HG03108 (cell line): Measurements from ENCODE around the gene RASA3.

Experiments used
- ATAC-seq: cut with Tn5 transposase; IDR thresholded peaks from one replicate; pipeline ENCODE4 v1.9.1; 2021; ENCODE audit warnings: moderate library complexity; ENCODE audit not compliant: unreplicated experiment

Gene RASA3

DNA sequence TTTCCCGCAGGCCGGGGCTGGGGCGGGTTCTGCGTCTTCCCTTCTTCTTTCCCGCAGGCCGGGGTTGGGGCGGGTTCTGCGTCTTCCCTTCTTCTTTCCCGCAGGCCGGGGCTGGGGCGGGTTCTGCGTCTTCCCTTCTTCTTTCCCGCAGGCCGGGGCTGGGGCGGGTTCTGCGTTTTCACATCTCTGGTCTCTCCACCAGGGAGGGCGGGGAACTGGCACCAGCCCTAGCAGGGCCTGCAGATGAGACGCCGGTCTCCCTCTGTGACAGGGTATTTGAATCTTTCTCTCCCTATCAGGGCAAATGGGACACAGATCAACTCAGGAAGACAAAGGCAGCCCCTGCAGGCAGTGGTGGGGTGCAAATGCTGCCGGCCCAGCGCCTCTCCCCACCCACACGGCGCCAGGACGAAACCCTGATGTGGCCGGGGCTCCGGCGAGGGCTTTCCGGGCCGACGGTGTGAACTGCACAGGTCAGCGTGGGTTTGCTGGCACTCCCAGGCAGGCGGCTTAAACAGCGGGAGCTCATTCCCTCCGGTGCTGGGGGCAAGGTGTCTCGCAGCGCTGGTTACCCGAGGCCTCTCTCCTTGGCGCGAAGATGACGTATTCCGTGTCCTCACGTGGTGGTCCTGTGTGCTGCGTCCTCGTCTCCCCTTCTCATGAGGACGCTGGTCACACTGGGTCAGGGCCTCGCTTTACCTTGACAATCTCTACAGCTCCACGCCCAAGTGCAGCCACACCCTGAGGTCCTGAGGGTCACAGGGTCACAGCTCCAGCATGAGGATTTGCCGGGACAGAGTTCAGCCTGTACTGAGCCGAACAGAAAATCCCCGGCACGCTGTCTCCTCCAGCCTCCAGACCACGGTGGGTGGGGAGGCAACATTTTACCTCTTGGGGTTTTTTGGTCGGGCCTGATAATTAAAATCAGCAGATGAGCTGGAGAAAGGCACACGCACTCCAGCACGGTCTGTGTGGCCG lies 157.8 kb downstream of the RASA3 start:
- ATAC-seq = no peak

DNA sequence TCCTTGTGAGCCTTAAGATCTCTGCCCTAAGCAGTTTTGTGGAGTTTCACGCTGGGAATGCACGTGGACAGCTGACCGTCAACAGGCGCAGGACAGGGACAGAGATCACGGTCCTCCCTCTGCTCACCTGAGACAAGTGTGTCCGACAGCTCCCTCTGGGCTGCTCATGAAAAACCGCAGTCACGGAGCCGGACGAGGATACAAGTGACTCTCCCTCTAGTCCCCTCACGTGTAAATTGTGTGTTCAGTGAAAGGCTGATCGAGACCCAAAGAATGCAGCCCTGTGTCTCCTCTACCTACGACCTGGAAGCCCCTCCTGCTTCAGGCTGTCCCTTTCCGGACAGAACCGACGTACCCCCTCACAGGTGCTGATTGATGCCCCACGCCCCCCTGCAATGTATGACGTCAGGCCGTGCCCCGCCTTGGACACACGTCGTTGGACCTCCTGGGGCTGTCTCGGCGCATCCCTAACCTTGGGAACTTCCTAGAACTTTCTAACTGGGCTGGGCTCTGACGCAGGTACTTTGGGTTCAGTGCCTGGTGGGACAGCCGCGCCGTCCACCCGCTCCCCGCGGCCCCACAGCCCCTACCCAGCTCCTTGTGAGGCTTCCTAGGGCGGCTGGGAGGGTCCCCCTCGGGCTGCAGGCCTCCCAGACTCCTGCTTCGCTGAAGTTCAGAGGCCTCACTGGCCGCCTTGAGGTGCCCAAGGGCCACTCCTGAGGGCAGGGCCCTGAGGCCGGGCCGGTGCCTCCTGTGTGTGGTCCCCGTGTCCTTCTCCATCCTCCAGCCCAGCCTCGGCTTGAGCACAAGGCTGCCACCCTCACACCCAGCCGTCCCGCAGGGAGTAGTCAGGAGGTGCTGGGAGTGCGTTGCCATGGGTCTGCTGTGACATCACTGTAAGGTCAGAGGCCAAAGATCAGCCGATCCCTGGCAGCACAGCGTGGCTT lies 158.9 kb downstream of the RASA3 start, which contains the start of gene C13orf46:
TSS of gene C13orf46 (minus strand) at position 859 of the 947 bp plus-strand sequence. CDS start at position 780, 79 bp downstream.
- no peak for ATAC-seq

DNA sequence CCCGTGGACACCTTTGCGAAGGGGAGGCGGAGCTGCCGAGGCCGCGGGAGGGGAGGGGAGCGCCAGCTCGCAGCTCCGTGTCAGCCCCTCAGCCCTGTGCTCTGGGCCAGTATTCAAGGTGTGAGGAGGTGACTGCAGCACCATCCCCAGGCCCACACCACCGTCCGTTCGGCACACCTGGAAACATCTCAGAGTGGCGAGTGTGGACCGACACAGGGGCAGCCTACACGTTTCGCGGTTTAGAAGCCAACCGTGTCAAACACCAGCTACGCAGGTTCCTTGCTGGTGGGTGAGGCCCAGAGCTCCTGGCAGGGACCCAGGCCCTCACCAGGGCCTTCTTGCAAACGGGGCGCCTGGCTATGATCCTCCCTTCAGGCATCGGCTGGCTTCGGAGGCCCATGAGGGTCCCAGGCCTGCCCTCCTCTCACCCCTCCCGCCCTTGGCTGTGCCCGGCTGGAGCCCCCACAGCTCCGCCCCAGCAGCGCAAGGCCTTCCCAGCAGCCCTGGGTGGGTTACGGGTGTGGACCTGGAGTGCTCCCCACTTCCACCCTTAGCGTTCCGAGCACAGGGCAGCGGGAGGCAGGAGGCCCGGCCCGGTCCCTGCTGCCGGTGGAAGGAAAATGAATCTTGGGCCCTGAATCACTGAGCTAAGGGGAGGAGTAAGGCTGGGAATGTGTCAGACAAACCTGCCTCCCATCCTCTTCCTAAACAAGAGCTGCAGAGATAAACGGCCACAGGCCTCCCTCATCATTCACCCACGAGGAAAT lies 159.8 kb downstream of the RASA3 start:
- ATAC-seq = no peak

DNA sequence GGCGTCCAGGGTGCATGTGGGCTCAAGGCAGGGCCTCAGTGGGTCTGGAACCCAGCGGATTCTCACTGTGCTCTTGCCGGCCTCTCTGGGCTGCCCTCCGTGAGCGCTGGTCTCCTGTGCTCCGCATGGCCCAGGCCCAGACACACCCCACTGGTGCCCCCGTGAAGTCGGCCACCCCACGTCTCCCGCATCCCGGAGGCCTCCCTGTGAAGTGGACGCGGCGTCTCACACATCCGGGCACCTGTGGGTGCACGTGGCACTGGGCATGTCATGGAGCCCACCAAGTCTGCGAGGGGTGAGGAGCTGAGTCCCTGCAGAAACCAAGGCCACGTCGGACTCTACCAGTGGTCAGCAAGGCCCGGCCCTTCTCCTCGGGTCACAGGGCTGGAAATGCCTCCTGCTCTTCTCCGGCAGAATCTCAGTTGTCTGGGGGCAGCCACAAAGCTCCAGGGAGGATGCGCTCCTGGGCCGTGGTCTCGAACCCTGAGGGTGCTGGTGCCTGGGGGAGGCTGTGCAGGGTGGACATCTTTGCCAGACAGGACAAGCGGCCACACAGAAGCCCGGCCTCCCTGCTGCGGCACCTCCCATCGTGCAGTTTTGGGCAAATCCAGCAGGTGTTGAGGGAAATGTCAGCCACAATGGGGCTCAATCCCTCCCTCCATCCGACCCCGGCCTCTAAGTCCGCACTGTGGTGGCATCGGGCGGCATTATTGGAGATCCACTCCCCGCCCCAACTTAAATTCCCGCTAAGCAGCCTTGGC lies 160.8 kb downstream of the RASA3 start:
- no peak for ATAC-seq

DNA sequence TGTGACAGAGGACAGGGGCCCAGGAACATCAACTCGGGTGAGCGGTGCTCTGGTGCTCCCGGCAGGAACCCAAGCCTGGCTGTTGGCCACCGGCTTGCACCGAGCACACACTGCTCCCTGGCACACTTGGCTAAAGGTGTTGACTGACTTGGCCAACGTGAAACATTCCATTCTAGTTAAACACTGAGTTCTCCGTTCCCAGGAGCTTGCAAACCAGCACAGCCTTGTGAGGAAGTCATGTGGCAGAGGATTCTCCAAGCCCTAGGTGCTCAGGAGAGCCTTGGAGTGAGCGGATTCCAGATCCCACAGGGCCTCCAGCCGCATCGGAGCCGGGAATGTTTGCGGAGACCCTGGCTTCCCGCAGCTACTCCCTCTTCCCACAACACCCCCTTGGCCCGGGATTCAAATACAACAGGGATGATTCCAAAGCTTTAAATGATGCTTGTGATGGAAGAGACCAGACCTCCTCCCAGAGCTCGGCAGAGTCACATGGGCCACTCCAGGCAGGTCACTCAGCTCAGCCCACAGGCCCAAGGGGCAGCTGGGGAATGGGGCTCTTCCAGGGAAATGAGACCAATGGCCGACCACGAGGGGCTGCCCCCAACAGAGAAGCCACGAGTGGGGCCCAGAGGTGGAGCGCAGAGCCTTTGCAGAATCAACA lies 161.5 kb downstream of the RASA3 start:
- no peak for ATAC-seq

DNA sequence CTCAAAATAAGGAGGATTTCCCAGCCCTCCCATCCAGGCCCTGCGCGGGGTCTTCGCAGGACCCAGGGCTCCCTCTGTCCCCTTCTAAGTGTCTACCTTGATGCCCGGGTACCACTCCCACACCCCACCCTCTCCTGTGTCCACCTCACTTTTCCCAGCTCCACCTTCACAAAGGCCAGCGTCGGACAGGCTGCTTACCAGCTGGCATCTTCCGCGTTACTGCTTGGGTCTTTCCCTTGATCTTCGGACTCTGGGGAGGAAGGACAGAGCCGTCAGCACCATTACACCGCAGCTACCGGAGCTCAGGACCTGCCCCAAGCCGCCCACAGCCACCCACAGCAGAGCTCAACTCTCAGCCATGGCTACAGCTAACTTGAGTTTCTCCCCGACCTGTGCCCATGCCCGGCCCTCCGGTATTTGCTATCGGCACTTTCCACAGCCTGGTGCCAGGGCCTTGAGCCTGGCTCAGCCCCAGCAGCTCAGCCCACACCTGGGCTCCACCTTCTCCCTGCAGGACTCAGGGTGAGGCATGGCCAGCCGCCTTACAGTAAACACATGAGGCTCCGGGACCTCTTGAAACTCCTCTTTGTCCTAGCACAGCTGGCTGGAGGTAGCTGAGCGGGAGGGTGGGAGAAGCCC lies 162.3 kb downstream of the RASA3 start:
- no peak for ATAC-seq

DNA sequence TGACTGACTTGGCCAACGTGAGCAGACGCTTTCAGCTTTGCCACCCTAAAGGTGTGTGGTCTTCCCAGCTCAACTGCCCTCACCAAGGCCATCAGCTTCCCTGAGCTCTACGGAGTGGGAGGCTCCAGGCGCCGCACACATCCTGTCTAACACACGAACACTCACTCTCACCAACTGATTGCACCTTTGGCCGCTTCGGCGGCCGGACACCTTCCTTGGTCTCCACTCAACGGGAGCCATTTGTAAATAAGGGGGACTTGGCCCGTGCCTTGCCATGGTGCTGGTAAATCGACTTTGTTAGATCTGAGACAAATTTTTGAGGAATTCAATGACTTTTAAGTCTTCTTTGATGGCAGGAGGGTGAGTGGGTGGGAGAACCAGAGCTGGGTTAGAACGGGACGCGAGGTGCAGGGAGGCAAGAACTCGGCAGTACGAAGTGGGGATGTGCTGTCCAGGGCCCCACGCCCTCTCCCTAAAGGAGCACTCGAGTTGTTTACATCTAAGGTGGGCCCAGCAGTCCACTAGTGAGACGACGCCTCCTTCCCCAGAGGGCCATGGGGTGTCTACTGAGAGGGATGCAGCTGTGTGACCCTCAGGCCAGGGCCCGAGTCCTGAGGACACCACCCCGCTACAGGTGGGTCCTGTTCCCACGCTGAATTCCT lies 163.0 kb downstream of the RASA3 start:
- ATAC-seq = no peak

DNA sequence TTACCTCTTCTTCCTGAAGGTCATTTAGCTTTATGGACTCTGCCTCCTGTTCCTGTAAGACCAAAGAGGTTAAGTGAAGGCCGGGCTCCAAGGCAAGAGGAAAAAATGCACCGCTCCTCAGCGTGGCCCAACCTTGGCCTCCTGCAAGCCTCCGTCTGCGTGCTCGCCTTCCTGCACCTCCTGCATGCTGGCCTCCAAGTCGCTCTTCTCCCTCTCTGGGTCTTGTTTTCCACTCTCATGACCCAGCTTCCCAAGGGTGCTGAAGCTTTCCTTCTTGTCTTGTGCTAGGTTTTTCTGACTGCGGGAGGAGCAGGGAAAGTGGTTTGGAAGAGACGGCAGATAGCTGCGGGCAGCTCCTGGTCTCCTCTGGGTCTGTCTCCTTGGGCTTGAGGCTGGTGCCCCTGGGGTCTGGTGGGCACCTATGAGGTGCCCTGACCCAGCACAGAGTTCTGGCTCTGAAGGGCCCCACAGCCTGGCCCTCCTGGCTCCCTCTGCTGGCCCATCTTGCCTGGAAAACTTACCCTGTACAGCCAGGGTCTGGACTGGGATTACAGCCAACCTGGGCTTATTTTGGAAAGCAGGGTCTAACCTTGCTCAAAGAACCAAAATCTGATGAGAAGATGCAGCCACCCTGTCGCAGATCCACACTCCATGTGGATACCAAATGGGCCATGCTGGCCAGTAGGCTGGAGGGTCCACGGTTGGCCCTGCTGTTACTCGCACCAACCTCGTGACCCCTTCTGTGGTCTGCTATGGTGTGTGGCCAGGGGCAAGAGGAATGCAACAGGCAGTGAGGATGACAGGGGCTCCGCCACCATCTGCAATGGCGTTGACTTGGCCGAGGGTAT lies 163.7 kb downstream of the RASA3 start:
- ATAC-seq = no peak

DNA sequence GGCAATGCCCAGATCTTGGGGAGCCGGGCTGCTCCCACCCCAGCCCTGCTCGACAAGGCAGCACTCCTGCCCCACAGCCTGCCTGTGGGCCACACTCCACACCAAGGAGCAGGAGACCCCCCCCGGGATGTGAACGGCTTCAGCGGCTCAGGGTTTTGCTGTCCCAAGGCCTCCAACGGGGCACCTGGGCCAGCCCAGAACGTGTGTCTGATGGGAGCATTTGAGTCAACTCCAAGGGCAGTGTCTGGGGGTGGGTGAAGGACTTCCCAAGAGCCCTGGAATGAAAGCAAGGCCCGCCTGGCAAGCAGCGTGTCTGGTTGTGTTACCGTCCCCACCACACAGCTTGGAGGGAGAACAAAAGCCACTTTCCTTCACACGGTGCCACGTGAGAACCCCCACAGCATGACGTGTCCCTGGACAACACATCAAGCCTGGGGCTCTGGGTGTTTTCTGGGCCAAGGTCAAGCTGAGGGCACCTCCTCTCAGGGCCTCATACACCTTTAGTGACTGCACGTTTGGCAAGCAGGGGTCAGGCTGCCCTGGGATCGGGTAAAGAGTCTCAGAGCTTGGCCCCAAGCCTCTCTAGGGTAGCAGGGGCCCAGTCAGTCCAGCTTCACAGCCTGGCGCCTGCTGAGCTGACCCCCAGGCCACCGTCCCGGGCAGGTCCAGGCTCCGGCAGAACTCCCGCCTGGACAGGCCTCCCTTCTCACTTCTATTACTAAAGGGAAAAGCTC lies 164.5 kb downstream of the RASA3 start:
- ATAC-seq = no peak

DNA sequence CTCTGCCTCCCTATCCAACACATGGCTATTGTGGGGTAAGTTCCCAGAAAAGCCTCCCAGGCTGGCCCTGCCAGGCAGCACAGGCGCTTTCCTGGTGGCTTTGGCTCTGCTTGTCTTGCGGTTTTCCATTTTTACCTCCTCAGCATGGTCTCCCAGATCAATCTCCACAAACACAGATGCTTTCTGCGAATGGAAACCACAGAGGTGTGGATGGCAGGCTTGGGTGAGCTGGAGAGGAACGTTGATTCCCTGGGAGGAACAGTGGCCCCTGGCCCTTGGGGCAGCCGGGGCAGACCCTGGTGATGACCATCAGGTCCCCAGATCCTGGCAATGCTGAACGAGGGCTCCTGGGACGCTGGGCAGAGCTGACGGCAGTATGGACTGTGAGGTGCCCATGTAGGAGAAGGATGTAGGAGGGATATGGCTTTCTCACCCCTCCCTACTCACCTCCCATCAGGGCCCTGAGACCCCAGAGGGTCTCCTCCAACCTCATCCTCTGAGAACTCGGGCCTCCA lies 165.2 kb downstream of the RASA3 start:
- ATAC-seq = no peak

DNA sequence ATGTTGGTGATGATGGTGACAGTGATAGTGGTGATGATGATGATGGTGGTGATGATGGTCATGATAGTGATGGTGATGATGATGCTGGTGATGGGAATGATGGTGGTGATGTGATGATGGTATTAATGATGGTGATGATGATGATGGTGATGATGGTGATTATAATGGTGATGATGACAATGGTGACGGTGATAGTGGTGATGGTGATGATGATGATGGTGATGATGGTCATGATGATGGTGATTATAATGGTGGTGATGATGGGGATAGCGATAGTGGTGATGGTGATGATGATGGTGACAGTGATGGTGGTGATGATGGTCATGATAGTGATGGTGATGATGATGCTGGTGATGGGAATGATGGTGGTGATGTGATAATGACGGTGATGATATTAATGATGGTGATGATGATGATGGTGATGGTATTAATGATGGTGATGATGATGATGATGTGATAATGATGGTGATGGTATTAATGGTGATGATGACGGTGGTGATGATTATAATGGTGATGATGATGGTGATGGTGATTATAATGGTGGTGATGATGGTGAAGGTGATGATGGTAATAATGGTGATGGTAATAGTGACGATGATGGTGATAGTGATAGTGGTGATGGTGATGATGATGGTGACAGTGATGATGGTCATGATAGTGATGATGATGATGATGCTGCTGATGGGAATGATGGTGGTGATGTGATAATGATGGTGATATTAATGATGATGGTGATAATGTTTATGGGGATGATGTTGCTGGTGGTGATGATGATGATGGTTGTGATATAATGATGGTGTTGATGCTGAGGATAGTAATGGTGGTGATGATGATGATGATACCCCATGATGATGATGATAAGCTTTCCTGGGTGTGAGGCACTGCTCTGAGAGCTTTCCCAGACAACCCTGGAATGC lies 166.2 kb downstream of the RASA3 start:
- ATAC-seq = no peak

DNA sequence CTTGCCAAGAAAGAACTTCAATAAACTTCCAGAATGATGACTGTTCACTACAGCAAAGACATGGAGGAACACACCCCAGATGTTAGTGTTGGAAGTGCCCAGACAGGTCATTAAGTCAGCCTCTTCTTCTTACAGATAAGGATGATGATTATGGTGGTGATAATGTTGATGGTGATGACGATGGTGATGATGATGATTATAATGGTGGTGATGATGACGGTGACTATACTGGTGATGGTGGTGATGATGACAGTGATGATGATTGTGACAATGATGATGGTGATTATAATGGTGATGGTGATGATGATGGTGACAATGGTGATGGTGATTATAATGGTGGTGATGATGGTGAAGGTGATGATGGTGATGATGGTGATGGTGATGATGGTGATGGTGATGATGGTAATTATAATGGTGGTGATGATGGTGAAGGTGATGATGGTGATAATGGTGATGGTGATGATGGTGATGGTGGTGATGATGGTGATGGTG lies 167.0 kb downstream of the RASA3 start:
- no peak for ATAC-seq

DNA sequence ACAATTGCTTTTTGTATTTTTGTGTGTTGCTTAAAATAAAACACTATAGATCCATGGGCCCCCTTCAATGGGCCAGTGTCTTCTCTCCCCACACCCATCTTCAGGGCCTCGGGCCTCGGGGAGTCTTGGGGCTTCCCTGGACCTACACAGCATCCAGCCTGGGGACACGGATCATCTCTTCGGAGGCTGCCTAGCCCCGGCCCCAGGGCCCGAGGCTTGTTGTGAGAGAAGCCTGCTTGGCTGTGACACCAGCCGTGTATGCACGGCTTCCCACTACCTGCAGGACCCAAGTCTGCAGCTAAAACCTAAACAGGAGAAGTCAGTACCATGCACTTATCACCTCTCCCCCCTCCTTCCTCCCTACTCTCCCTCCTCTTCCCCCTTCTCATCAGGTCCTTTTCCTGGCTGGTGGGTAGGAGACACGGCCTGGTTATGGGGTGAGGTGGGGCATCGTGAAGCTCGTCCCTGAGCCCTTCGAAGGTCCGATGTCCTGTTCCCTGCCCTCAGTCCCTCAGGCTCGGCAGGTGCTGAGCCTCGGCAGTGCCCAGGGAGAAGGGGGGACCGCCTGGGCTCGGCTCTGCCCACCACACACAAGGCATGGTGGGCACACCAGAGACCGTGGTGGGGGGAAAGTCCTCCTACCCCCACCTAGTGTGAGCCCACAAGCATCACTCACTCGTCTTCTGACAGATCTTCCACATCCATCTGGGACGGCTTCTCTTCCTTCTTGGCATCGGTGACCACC lies 168.0 kb downstream of the RASA3 start:
- no peak for ATAC-seq

DNA sequence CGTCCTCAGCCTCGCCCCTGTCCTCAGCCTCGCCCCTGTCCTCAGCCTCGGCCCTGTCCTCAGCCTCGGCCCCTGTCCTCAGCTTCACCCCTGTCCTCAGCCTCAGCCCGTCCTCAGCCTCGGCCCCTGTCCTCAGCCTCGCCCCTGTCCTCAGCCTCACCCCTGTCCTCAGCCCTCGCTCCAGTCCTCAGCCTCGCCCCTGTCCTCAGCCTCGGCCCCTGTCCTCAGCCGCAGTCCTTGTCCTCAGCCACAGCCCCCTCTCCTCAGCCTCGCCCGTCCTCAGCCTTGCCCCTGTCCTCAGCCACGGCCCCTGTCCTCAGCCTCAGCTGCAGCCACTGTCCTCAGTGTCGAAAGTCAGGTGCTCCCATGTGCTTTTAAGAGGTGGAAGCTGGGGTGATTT lies 169.0 kb downstream of the RASA3 start:
- ATAC-seq = no peak

DNA sequence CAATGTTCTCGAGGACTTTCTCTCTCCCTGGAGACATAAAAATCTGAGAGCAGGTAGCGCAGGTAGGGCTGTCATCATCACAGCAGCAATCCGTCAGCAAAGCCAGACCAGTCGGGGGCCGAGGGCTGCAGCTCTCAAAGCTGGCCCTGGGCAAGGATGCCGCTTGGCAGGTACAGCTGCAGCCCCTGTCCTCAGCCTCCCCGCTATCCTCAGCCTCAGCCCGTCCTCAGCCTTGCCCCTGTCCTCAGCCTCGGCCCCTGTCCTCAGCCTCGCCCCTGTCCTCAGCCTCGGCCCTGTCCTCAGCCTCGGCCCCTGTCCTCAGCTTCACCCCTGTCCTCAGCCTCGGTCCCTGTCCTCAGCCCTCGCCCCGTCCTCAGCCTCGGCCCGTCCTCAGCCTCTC lies 169.4 kb downstream of the RASA3 start:
- no peak for ATAC-seq
